ENCODE data around the gene SLC2A5. TPM values are rescaled to one million over a fixed set of nuclear protein-coding genes. Genes with fewer than 3 reads are reported as not detected.
"Not testable (repeated sequence)": the region's sequence is repeated elsewhere in the genome, so short reads cannot be mapped to it uniquely, and the experiment has no call there.

SLC2A5 gene
- total RNA-seq, 1 experiment from 2014 or later = 0.11 TPM

DNA sequence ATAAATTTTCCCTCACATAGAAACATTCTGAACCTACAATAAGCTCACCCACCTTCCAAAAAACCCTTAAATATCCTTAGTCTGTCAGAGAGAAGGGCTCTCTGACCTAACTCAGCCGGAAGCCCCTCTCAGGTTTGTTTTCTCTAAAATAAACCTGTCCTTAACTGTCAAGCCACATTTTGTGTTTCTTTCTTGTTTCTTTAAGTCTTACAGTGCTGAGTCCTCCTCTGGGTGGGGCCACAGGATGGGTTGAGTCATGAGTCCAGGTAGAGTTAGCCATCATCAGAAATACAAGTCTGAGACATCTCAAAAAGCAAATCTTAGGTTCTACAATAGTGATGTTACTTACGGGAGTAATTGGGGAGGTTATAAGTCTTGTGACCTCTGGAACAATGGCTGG, 26.4 kb upstream of the SLC2A5 start:
- in situ Hi-C loops (cut with HindIII; ENCODE audit: low pct_unique_long_range_greater_than_20kb, low sequenced_read_pairs) = no loop called here
- DNase-seq (ENCODE audit: low read depth, low spot score) = no peak

DNA sequence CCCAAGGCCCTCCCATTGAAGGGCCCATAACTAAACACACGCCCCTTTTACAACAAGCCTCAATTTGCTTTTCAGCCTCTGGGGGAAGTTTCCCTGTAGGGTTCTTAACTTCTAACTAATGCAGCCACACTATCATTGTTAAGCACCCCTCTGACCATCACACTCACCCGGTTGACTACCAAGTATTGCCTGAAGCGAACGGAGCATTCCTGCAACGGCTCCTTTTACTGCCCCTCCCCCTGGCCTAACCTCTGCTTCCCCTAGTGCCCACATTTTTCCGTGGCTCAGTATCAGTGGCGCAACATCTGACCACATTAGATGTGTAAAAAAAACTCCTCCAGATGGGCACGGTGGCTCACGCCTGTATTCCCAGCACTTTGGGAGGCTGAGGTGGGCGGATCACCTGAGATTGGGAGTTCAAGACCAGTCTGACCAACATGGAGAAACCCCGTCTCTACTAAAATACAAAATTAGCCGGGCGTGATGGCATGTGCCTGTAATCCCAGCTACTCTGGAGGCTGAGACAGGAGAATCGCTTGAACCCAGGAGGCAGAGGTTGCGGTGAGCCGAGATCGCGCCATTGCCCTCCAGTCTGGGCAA, 24.7 kb upstream of the SLC2A5 start:
- DNase-seq (ENCODE audit: low read depth, low spot score); in situ Hi-C loops (cut with HindIII; ENCODE audit: low pct_unique_long_range_greater_than_20kb, low sequenced_read_pairs): not testable (repeated sequence)

- DNase-seq (ENCODE audit: low read depth, low spot score) = no peak
- in situ Hi-C loops (cut with HindIII; ENCODE audit: low pct_unique_long_range_greater_than_20kb, low sequenced_read_pairs) = no loop called here
Measured at GRCh38 chr1:9093581-9093980, 24.1 kb upstream of the SLC2A5 start.

GRCh38 chr1:9093091-9093490, 23.7 kb upstream of the SLC2A5 start:
- no peak for DNase-seq (ENCODE audit: low read depth, low spot score)
- in situ Hi-C loops (cut with HindIII; ENCODE audit: low pct_unique_long_range_greater_than_20kb, low sequenced_read_pairs) = no loop called here

DNA sequence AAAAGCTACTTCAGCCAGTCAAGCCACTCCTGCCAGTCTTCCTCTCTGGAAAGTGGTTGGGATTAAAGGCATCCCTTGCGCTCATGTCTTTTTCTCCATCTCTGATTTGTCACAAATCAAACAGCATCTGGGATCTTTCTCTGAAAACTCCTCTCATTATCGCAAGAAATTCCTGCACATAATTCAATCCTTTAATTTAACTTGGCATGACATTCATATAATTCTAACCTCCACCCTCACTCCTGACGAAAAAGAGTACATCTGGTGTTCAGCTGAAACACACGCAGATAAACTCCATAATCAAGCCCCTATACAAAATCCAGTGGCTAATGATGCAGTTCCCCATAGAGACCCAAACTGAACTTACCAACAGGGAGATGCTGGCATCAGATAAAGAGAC, 19.4 kb upstream of the SLC2A5 start:
- in situ Hi-C loops (cut with HindIII; ENCODE audit: low pct_unique_long_range_greater_than_20kb, low sequenced_read_pairs) = no loop called here
- no peak for DNase-seq (ENCODE audit: low read depth, low spot score)

DNA sequence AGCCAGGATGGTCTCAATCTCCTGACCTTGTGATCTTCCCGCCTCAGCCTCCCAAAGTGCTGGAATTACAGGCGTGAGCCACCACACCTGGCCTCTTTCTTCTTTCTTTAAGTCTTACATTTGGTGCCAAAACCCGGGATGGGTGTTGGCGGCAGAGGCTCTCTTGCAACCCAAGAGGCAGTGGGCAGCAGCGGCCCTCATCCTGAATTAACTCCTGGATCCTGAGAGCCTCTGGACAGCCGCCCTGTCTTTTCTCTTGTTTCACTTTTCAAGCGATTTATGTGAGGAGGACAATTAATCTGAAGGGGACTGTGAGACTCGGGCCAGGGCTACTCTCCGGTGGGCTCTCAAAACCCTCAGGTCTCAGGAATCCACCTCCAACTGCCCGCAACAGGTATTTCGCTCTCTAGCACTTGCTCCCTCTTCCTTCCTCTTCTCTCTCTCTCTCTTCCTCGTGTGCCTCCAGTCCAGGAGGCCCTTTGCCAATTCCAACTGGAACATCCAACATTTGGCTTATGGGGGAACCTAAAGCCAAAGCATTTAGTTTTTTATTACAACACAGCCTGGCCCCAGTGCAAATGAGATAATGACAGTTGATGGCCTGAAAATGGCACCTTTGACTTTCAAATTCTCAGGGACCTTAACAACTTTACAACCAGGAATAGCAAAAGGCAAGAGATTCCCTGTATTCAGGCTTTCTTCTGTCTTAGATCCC, 18.1 kb upstream of the SLC2A5 start:
- in situ Hi-C loops (cut with HindIII; ENCODE audit: low pct_unique_long_range_greater_than_20kb, low sequenced_read_pairs) = no loop called here
- DNase-seq (ENCODE audit: low read depth, low spot score) = no peak

GRCh38 chr1:9086796-9087195, 17.4 kb upstream of the SLC2A5 start:
- in situ Hi-C loops (cut with HindIII; ENCODE audit: low pct_unique_long_range_greater_than_20kb, low sequenced_read_pairs) = no loop called here
- no peak for DNase-seq (ENCODE audit: low read depth, low spot score)

DNA sequence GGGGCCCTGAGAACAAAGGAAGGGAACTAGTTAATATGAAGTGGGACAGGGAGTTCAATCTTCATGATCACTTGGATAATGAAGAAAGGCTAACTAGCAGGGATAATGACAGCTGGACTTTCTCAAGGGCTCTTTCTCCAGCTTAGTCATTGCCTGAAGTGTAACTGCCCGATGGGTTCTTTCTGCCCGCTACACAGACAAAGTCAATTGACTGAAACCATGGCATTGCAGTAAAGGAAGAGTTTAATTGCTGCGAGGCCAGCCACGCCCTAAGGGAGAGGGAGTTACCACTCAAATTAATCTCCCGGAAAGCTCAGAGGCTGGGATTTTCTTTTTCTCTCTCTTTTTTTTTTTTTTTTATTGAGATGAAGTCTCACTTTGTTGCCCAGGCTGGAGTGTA, 16.6 kb upstream of the SLC2A5 start:
- no peak for DNase-seq (ENCODE audit: low read depth, low spot score)
- in situ Hi-C loops (cut with HindIII; ENCODE audit: low pct_unique_long_range_greater_than_20kb, low sequenced_read_pairs) = no loop called here

DNA sequence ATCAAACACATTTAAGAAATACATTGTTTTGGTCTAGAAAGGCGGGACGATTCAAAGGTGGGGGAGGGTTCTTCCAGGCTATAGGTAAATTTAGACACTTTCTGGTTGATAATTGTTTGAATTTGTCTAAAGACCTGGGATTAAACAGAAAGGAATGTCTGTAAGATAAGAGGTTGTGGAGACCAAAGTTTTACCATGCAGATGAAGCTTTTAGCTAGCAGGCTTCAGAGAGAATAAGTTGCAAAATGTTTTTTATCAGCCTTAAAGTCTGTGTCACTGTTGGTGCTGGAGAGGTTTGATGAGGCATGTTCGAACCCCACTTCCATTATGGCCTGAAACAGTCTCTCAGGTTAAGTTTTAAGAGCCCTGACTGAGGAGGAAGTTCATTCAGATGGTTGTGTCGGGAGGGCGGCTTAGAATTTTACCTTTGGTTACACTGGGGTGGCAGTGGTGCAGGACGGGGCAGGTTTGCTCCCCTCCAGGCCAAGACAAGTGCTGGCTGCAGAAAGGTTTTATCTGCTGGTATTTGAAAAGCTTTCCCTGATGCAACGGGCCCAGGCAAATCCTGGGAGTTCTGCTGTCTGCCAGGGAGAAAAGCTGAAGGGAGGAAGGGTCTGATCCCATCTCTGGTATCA, 16.0 kb upstream of the SLC2A5 start:
- in situ Hi-C loops (cut with HindIII; ENCODE audit: low pct_unique_long_range_greater_than_20kb, low sequenced_read_pairs) = no loop called here
- DNase-seq (ENCODE audit: low read depth, low spot score) = no peak

DNA sequence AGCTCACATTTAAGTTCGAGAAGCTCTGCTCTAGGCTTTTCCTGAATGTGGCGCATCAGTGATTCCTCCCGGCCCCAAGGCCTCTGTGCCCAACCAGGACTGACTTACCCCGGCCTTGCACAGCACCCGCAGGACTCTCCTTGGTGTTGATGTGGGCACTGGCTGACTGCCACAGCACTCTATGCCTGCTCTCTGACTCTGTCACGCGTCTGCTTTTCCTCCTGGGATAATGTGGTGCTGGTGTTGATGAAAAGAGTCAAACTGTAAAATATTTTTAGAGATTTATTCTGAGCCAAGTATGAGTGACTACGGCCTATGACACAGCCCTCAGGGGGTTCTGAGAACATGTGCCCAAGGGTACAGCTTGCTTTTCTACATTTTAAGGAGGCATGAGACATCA, 15.5 kb upstream of the SLC2A5 start:
- in situ Hi-C loops (cut with HindIII; ENCODE audit: low pct_unique_long_range_greater_than_20kb, low sequenced_read_pairs) = no loop called here
- DNase-seq (ENCODE audit: low read depth, low spot score) = no peak

DNA sequence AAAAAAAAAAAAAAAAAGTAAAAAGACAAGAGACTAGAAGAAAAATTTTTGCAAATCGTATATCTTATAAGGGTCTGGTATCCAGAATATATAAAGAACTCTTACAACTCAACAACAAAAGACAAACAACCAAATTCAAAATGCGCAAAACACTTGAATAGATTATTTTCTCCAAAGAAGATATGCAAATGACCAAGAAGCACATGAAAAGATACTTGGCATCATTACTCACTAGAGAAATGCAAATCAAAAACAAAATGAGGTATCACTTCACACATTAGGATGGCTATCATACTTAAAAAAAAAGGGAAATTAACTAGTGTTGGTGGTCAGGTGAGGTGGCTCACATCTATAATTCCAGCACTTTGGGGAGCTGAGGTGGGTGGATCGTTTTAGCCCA, 12.0 kb upstream of the SLC2A5 start:
- in situ Hi-C loops (cut with HindIII; ENCODE audit: low pct_unique_long_range_greater_than_20kb, low sequenced_read_pairs) = no loop called here

DNA sequence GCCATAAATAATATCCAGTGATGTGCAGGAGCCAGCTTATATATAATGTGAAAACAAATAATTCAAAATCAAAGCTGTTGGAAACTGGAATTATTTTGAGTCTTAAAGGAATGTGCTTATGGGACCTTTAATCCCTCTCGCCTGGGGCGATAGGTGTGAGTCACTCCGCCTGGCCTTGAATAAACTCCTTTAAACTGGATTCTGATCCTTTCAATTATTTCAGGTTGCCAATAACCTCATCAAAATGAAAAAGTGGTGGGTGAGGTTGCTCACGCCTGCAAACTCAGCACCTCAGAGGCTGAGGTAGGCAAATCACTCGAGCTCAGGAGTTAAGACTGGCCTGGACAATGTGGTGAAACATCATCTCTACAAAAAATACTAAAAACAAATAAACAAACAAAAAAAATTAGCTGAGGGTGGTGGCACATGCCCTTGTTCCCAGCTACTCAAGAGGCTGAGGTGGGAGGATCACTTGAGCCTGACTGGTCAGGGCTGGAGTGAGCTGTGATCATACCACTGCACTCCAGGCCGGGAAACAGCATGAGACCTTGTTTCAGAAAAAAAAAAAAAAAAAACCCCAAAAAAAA, 11.4 kb upstream of the SLC2A5 start:
- in situ Hi-C loops (cut with HindIII; ENCODE audit: low pct_unique_long_range_greater_than_20kb, low sequenced_read_pairs) = no loop called here
- no peak for DNase-seq (ENCODE audit: low read depth, low spot score)

More for the DNA sequence above, 12.0 kb upstream of the SLC2A5 start:
- no peak for DNase-seq (ENCODE audit: low read depth, low spot score)

GRCh38 chr1:9079988-9080704, 10.7 kb upstream of the SLC2A5 start:
- DNase-seq (ENCODE audit: low read depth, low spot score) = no peak
- in situ Hi-C loops (cut with HindIII; ENCODE audit: low pct_unique_long_range_greater_than_20kb, low sequenced_read_pairs) = no loop called here

GRCh38 chr1:9078752-9079500, 9.5 kb upstream of the SLC2A5 start:
- no peak for DNase-seq (ENCODE audit: low read depth, low spot score)
- in situ Hi-C loops (cut with HindIII; ENCODE audit: low pct_unique_long_range_greater_than_20kb, low sequenced_read_pairs) = no loop called here

- in situ Hi-C loops (cut with HindIII; ENCODE audit: low pct_unique_long_range_greater_than_20kb, low sequenced_read_pairs) = no loop called here
Measured at GRCh38 chr1:9078015-9078751, 8.7 kb upstream of the SLC2A5 start.

GRCh38 chr1:9075022-9075421, 5.6 kb upstream of the SLC2A5 start:
- DNase-seq (ENCODE audit: low read depth, low spot score) = no peak
- in situ Hi-C loops (cut with HindIII; ENCODE audit: low pct_unique_long_range_greater_than_20kb, low sequenced_read_pairs) = no loop called here

More at GRCh38 chr1:9078015-9078751, 8.7 kb upstream of the SLC2A5 start:
- peak; percentile 16 for DNase-seq (ENCODE audit: low read depth, low spot score)

DNA sequence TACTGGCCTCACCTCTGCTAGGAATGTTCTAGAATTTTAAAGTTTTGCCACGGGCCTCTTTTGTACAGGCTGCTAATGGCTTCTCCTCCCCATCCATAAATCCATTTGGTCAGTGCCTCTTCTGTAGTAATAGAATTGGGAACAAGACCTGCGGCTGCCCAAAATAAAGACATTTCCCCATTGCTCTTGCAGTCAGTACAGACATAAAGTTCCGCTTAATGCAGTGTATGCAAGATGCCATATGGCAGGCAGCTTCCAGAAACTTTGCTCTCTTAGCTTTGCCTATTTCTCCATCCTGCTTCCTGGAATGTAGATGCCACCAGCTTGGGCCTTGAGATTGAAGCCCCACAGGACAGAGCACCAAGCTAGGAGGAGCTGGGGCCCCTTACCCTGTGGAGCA, 3.7 kb upstream of the SLC2A5 start:
- DNase-seq (ENCODE audit: low read depth, low spot score) = no peak
- in situ Hi-C loops (cut with HindIII; ENCODE audit: low pct_unique_long_range_greater_than_20kb, low sequenced_read_pairs) = no loop called here

Measured in SK-MEL-5 (cell line).